COLO668 (cell line): ENCODE results near the gene OAF.

Source experiments
- DNase-seq: peaks from one replicate; lab custom pipeline; 2025; ENCODE audit not compliant: unreplicated experiment; lab: John Stamatoyannopoulos, UW

OAF gene

DNA sequence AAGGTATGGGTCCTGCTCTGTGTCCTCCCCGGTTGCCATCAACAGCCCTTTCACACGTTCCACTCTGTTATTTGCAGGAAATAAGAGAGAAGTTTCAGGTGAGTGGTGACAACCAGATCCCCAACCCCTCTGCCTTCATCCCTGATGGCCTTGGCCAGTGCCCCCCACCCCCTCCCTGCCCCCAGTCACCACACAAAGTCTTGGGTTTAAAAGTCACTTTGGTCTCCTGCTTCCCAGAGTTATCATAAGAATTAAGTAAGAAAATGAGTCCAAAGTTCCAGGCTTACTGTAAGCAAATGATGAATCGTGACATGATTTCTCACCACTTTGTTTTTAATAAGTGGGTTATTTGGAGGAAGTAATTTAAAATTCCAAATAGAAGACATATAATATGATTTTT is 9.2 kb upstream of the OAF start:
- no peak for DNase-seq

DNA sequence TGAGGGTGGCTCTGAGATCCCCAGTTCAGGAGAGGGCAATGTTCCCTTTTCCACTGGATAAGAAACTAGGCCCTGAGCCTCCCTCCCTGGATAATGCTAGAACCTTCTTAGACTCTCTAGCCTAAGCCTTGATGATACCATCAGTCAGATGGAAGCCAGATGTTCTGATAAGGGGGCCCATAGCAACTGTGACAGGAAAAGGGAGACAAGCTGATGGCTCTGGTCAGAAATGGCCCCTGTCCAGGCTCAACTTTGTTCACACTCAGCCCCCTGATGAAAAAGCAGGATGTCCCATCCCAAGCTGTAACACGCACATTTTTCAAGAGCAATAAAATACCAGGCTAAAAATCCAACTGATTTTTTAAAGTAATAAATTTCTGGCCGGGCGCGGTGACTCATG is 7.2 kb upstream of the OAF start:
- DNase-seq: no peak

DNA sequence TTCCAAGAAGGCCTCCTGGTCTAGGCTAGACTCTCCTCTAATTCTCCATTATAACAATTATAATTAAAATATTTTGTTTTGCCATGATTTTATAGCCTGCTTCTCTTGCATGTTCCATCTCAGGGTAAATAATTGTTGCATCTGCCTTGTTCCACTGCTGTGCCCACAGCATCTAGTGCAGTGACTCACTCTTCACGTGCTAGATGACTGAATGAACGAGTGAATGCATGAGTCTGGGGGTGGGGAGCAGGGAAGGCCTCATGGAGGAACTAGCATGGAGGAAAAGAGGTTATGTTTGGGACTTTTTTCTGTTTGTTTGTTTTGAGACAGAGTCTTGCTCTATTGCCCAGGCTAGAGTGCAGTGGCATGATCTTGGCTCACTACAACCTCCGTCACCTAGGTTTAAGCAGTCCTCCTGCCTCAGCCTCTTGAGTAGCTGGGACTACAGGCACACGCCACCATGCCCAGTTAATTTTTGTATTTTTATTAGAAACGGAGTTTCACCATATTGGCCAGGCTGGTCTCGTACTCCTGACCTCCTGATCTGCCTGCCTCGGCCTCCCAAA is 5.2 kb upstream of the OAF start:
- no peak for DNase-seq

DNA sequence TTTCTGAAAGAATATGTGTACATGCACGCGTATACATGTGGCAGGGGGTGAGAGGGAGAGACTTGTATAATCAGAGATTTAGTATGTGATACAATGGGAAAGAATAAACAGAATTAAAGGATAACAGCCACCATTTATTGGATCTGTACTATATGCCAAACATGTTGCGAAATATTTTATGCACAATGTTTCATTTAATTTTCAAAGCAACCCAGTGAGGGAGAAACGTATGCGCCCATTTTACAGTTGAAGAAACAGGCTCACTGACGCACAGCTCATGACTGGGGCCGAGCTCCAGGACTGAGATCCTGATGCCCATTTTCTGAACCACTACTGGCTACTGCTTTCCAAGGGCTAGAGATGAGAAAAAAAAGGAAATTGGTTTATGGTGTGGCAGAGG is 3.3 kb upstream of the OAF start:
- DNase-seq: no peak

DNA sequence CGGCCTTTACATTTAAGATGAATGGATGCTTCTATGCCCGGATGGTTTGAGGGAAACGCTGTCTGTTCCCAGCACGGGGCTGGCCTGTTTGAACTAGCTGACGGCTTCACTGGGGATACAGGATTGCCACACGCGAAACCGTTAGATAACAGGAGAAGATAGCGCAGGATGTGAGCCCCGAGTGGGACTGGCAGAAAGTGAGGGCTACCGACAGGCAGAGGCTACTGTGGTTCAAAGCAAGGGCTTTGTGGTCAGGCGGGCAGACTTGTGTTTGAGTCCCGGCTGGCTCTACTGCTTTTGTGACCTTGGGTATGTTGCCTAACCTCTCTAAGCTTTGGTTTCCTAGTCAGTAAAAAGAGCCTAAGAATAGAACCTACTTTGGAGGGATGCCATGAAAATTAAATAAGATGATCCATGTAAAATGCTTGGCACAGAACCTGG is 2.8 kb upstream of the OAF start:
- DNase-seq: no peak

DNA sequence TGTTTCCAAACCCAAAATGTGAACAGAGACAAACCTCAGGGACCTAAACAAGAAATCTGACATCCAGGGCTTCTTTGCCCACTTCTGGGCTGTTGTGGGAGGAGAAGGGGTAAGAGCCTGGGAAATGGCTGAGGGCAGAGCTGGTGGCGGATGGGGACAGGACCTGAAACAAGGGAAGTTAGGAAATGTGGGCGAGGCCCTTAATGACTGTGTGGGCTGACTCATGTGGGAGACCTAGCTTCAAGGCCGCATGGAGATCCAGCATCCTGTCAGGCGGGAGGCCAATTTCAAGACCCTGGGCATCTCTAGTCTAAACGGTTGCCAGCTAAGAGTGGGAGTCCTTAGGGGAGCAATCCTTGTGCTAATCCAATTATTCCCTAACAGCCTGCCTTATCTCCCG is 2.1 kb upstream of the OAF start:
- no peak for DNase-seq

DNA sequence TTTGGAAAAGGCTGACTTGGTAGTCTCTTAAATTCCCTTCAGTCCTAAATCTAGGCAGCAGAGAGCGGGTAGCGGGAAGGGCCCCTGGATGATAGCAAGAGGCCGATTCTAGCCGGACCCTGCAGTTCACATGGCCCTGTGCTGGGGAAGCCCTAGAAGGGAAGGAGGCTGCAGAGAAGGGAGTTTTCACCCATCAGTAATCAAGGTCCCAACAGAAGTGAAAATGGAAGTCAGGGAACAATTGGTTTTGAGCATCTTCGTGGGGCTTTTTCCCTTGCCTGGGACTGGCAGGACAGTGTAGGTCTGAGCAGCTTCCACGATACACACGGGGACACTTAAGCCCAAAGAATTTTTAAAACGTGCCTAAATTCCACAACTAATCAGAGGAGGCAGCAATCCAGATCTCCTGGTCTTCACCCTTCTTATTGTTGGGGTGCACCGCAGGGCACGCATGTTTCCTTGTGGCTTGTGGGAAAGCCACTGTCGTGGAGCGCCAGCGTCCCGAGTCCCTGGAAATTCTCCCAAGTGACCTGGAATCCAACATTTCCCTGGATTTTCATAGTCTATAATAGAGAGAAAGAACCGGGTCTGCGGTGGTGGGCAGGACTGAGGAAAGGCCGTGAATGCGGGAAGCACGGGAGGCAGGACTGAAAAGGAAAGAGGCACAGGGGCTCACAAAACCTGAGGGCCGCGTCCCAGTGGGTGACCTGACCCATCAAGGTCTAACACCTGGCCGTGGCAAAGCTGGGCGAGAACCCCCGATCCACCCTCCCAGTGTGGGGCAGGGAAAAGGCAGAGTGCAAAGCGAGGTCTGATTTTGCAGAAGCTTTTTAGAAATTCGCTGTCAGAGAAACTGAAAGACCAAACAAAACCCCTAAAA is 846 bp upstream of the OAF start:
- no peak for DNase-seq

DNA sequence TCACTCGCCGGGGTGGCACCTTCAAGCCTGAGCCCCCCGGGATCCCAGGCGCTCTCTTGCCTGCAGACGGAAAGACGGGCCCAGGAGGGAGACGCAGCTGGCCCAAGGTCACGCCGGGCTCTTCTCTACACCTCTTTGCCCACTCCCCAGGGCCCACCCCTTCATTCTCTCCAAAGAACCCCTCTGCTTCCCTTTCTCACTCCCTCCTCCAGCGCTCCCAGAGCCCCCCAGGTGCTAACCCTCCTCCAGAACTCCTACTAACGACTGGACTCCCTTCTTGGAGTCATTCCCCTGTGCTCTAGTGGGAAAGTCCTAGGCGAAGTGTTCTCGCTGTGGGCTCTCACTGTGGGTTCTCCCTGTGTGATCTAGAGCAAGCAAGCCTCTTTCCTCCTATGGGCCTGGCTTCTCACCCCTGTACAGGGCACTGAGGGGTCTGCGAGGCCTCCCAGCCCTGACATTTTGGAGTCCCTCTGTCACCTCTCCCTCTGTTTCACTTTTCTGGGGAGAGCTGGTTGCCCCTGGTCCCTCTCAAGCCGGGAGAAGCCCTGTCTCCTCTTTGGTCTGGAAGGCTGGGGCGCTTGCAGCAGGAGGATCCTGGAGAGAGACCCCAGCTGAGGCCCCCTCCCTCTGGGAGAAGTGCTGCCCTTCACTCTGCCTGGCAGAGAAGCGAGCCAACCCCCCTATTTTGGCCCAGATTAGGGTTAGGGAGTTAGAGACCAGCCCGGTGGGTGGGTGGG is 858 bp downstream of the OAF start:
- DNase-seq: no peak

DNA sequence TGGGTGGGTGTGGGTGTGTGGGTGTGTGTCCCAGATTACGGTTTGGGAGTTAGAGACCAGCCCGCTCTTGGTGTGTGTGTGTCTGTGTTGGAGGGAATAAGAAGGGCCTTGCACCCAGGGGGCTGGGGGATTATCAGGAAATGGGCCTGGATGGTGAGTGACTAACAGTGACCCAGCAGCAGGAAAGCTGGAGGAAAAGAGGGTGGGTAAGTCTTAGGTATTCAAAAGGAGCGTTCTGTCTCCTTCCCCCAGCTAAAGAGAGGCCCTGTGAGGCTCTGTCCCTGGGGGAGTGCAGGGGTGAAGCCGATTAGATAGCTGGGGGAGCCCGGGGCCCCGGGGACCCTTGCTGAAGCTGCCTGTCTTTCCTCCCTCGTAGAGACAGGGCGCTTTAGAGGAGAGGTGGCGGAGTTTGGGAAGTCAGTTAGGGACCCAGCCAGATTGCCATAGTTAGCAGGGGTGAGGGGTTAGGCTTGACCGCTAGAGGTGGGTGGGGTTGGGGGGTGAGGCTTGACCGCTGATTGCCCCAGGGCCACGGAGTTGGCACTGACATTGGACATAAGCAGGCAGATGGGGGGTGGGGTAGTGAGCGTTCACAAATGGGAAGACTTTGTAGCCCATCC is 1.5 kb downstream of the OAF start:
- no peak for DNase-seq

DNA sequence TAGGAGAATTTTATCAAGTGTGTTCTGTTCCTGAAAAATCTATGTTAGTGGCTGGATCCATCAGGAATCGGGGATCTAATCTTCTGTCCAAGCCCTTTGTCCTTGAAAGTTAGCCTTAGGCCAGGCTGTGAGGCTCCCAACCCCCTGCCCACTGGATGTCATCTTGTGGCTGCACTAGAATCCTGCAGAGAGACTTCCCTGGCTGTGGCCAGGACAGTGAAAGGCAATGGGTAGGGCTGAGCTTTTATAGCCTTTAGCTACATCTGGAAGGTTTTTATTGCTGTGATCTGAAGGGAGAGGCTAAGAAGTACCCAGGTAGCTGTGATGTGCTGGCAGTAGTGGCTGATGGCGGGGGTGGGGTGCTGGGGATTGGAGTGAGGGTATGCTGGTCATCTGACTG is 2.1 kb downstream of the OAF start:
- no peak for DNase-seq

DNA sequence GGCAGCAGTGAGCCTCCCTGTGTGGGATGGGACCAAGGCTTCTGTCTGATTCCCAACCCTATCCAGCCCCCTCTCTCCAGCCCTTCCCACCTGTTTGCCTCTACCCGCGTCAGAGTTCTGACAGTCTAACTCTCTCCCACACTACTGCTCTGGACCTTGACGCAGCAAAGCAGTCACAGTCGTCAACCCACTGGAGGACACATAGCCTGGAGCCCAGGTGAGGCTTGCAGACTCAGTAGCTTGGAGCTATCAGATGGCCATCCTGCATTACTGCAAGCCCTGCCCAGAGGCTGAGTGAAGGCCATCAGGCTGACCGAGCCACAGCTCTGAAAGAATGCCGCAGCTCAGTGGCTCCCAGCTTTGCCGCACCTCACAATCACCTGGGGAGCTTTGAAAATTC is 3.7 kb downstream of the OAF start:
- no peak for DNase-seq

DNA sequence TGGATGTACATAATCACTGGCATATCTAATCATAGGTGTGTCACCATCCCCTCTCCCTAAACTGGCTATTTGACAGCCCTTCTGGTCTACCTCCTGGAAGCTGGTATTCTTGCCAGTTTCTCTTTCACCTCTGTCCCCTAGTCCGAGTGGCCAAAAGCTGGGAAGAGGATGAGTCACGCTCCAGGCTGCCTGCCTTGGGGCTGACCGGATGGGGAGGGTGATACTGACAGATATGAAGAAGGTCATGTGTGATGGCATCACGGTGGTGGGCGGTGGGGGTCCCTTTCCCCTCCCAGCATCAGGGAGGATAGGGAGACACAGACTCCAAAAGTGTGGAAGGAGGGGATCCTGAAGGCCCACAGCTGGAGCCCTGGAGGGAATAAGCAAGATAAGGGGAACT is 4.8 kb downstream of the OAF start:
- no peak for DNase-seq

DNA sequence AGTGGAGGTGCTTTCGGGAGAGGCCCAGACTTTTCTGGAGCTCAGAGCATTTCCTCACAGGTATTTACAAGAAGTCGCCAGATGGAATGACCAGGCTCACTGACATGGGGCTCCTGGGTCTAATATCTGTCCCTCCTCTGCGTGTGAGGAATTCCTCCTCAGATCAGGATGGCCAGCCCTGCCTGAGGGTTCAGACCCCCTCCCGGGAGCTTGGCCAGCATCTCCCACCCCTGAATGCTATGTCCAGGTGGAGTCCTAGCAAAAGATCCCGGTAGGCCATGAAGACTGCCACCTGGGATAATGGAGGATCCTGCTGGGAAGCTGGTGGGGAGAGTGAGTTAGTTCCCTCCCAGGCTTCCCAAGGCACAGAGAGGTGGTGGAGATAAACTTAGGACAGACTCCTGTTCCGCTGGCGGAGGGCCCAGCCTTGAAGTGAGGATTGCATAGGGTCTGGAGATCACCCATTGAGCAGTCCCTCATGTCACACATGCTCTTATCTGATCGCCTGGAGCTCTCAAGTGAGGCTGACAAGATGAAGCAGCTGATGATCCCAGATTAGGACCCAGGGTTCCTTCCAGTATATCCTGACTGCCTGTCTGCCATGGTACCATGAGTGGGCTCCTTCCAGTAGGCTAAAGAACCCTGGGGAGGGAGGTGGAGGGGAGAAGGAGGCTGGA is 5.7 kb downstream of the OAF start:
- no peak for DNase-seq

DNA sequence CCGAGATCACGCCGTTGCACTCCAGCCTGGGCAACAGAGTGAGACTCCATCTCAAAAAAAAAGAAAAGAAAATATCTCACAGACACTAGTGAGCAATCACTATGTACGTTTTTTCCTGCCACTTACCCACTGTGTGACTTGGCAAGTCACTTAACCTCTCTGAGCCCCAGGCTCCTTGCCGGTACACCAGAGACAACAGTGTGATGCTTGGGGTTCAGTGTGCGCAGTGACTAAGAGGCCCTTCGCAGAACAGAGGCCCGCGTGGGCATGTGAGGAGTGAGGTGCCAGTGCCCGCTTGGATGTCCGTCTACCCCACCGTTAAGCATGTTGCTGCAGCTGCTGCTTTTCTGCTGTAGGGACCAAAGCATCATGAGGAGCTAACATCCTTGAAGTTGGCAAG is 6.7 kb downstream of the OAF start:
- DNase-seq: no peak

DNA sequence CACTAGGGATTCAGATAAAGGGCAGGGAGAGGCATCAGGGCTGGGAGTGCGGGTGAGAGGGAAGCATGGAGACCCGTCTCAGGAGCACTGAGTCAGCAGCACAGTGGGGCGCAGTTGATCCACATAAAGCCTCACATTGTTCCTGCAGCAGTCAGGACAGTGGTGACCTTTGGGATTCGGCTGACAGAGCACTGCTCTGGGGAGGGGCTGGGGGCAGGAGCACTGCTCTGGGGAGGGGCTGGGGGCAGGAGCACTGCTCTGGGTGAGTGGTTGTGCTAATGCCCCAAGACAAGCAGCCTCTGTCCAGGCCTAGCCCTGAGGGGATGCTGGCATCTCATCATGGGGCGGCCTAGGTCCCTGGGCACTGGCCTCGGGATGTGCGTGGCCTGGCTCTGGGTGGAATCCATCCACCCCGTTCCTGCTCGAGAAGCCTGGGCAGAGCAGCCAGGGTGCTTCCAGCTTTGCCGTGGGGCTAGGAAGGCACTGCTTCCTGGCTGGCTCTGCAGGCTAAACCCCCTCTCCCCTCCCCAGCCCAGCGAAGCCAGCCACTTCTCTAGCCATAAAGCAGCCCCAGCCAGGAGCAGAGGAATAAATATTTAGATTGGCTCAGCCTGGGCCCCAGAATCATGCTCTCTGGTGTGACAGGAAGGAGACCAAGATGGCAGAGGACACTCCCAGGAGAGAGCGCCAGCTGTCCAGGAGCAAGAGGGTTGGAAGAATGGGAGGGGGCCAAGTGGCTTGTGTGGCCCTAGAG is 7.3 kb downstream of the OAF start:
- no peak for DNase-seq

DNA sequence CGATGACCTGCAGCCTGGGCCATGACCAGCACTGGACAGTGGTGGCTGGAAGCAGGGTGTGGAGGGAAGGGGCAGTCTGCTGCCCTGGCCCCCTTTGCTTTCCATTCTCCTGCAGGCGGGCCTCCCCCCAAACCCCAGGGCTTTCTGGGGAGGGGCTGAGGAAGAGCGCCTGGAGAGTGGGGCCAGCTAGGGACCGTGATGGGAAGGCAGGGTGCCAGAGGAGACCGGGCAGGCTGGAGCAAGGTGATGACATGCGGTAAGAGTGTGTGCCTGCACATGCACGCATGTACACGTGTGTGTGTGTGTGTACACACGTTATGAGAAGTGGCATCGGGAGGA is 7.8 kb downstream of the OAF start:
- DNase-seq: no peak

DNA sequence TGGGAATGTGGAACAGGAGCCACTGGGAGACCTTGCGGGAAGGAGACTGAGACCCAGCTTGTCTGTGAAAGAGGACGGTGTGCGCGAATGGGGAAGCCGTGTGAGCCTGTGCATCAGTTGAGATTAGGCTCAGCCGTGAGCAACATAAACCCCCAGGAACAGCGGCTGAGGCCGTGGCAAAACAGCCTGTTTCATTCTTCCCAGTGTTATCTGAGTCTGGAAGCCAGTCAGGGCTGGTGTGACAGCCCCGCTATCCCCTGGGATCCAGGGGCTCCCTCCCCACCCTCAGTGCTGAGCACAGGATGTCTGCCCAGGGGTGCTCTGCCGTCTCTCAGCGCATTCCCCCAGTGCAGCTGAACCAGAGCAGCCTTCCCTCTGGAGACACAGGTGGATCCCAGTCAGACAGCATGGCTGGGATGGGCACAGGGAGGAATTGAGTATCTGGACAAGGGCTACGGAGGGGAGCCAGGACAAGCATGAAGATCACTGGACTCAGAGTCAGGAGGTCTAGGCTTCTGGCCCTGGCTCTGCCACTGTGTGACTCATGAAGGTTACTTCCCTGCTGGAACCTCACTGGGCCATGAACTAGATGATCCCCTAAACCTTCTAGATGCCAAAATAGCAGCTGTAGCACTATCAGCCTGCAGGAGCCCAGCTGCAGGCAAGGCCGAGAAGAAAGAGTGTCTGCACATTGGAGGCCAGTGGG is 8.6 kb downstream of the OAF start:
- DNase-seq: no peak

DNA sequence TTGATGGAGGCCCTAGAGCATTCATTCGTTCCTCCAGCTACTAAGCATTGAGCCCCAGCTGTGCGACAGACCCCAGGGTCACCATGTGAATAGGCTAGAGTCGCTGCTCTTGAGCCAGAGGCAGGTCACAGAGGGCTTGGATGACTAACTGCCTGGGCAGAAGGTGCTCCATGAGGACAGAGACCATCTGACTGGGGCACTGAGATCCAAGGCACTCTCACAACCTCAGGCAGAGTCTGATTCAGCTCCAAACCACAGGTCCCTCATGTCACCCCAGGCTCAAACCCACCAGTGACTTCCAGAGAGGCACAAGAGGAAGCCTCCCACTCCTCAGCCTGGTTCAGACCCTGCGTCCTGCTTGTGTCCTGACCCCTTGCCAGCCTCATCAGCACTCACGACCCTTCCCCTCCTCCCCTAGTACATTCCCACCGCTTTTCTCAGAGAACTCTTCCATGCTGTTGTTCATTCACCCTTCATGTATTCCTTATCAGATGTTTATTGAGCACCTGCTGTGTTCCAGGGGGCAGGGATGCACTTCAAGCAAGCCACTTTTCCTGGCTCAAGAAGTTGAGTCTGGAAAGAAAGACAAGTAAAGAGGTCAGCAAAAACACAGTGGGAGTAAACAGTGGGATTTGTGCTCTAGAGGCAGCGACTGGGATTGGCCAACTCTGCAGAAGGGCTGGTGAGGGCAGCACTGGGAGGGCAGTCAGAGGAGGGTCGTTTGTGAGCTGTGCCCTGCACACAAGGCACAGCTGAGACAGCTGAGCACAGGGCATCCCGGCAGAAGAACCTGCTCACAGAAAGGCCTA is 9.3 kb downstream of the OAF start:
- no peak for DNase-seq

DNA sequence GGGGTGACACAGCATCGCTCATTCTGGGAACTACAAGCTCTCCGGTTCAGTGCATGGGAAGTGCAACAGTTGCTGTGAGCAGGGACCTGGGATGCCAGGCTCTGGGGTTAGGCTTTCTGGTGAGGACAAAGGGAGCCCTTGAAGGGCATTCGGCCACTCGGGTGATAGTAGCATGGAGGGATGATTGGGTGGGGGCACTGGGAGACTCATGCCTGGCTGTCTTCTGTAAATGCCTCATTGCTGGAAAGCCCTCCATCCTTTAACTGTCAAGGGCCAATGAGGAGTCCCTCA is 9.9 kb downstream of the OAF start:
- DNase-seq: no peak
